Liver (tissue), 9 donors: Measurements from ENCODE around the gene GCKR. TPM values are rescaled to one million over a fixed set of nuclear protein-coding genes. Genes with fewer than 3 reads are reported as not detected.

Experiments used
- DNase-seq: peaks from one replicate; pipeline ENCODE4 v3.0.0-alpha.2; 2017; ENCODE audit warnings: low spot score
- H3K27ac ChIP-seq, 2 donors: one replicate each; pipeline ENCODE4 v1.7.0; 2013; ENCODE audit warnings: inconsistent platforms in 2 of 2, low read length in 2 of 2, control low read depth in 1 of 2, low read depth in 1 of 2, mild to moderate bottlenecking in 1 of 2
- H3K27me3 ChIP-seq, 4 donors: one replicate each; pipeline versions ENCODE4 v1.6.1 to v1.7.0; 2013; ENCODE audit warnings: low read length in 3 of 4, inconsistent platforms in 1 of 4, mild to moderate bottlenecking in 1 of 4, moderate library complexity in 1 of 4; ENCODE audit not compliant: control insufficient read depth in 4 of 4, insufficient read depth in 4 of 4
- H3K36me3 ChIP-seq, 4 donors: one replicate each; pipeline versions ENCODE4 v1.6.1 to v1.7.0; 2013; ENCODE audit warnings: low read length in 3 of 4, mild to moderate bottlenecking in 3 of 4, low read depth in 1 of 4, moderate library complexity in 1 of 4; ENCODE audit not compliant: control insufficient read depth in 4 of 4, insufficient read depth in 3 of 4
- H3K4me1 ChIP-seq, 4 donors: one replicate each; pipeline versions ENCODE4 v1.6.1 to v1.7.0; 2013; ENCODE audit warnings: low read length in 3 of 4, mild to moderate bottlenecking in 3 of 4, moderate library complexity in 1 of 4; ENCODE audit not compliant: control insufficient read depth in 4 of 4, insufficient read depth in 4 of 4
- H3K4me3 ChIP-seq, 3 donors: one replicate each; pipeline versions ENCODE4 v1.6.1 to v1.7.0; 2013; ENCODE audit warnings: low read length in 3 of 3, control low read depth in 1 of 3, low read depth in 1 of 3, mild to moderate bottlenecking in 1 of 3
- H3K9ac ChIP-seq, 2 donors: one replicate each; pipeline ENCODE4 v1.7.0; 2013; ENCODE audit warnings: low read length in 2 of 2, mild to moderate bottlenecking in 2 of 2, moderate library complexity in 2 of 2, control low read depth in 1 of 2, low read depth in 1 of 2
- H3K9me3 ChIP-seq, 4 donors: one replicate each; pipeline versions ENCODE4 v1.6.1 to v1.7.0; 2013; ENCODE audit warnings: low read length in 3 of 4; ENCODE audit not compliant: control insufficient read depth in 4 of 4
- CTCF ChIP-seq: fragments of 150-350 bp; IDR thresholded peaks from 2 replicates; pipeline ENCODE4 v1.5.1; 2017; ENCODE audit warnings: improper control_type of control experiment, low read depth, low read length; ENCODE audit not compliant: missing input control
- FOXA1 ChIP-seq: IDR thresholded peaks from 2 replicates; pipeline ENCODE4 v1.6.1; 2016; ENCODE audit warnings: antibody characterized with exemption
- FOXA2 ChIP-seq: IDR thresholded peaks from 2 replicates; pipeline ENCODE4 v1.6.1; 2016; ENCODE audit warnings: antibody characterized with exemption
- GABPA ChIP-seq, 2 donors: IDR thresholded peaks in 1 of 2; conservative IDR thresholded peaks in 1 of 2; 2 replicates each; pipeline ENCODE4 v1.6.1; 2016; ENCODE audit warnings: antibody characterized with exemption in 2 of 2, mild to moderate bottlenecking in 1 of 2, moderate library complexity in 1 of 2
- HNF4A ChIP-seq, 2 donors: conservative IDR thresholded peaks; 2 replicates each; pipeline ENCODE4 v1.6.1; 2016; ENCODE audit warnings: antibody characterized with exemption in 2 of 2, mild to moderate bottlenecking in 2 of 2
- HNF4G ChIP-seq: IDR thresholded peaks from 2 replicates; pipeline ENCODE4 v1.6.1; 2016; ENCODE audit warnings: antibody characterized with exemption
- JUND ChIP-seq, 2 donors: IDR thresholded peaks; 2 replicates each; pipeline ENCODE4 v1.6.1; 2016; ENCODE audit warnings: antibody characterized with exemption in 2 of 2
- MAX ChIP-seq: IDR thresholded peaks from 2 replicates; pipeline ENCODE4 v1.6.1; 2016; ENCODE audit warnings: antibody characterized with exemption
- NR2F2 ChIP-seq: IDR thresholded peaks from 2 replicates; pipeline ENCODE4 v1.6.1; 2016; ENCODE audit warnings: antibody characterized with exemption
- RXRA ChIP-seq, 2 donors: IDR thresholded peaks; 2 replicates each; pipeline ENCODE4 v1.6.1; 2017 to 2018; ENCODE audit warnings: antibody characterized with exemption in 2 of 2, mild to moderate bottlenecking in 1 of 2
- TAF1 ChIP-seq: conservative IDR thresholded peaks from 2 replicates; pipeline ENCODE4 v1.6.1; 2016; ENCODE audit warnings: antibody characterized with exemption, mild to moderate bottlenecking
- YY1 ChIP-seq: IDR thresholded peaks from 2 replicates; pipeline ENCODE4 v1.6.1; 2016; ENCODE audit warnings: antibody characterized with exemption, mild to moderate bottlenecking
- ZBTB33 ChIP-seq: IDR thresholded peaks from 2 replicates; pipeline ENCODE4 v1.6.1; 2016; ENCODE audit warnings: antibody characterized with exemption
- WGBS: extraction: QIAGEN DNeasy Blood & Tissue Kit; methylation state at CpG from one replicate; pipeline ENCODE4 v1.1.7; 2013; 5-methylcytosine and 5-hydroxymethylcytosine counted together
- polyA plus RNA-seq, 2 donors: library from polyadenylated mRNA; stranded (reverse) in 1 of 2; unstranded in 1 of 2; fragments of 200-250 nt in 1 of 2; fragments of >200 nt in 1 of 2; fragmentation: Nextera tagmentation in 1 of 2; extraction: Ambion mirVana in 1 of 2; gene quantifications; one replicate each; pipeline versions ENCODE4 v1.2.1 to v1.2.3, GENCODE V29; 2013 to 2015
- total RNA-seq, 2 donors: library from RNA; depleted of rRNA; stranded (reverse); fragments of >200 nt; gene quantifications; one replicate each; pipeline ENCODE4 v1.2.3, GENCODE V29; 2014
- TF ChIP-seq, protein P1 (sequence below): IDR thresholded peaks from 2 replicates; pipeline ENCODE4 v1.6.1; 2016; ENCODE audit warnings: antibody characterized with exemption, mild to moderate bottlenecking
- donor health status: healthy.
- donor health status: healthy.
- donor health status: healthy.
- donor health status: healthy.
- donor health status: healthy.

The GCKR gene
- total and polyA plus RNA-seq, 4 donors: 9.6 to 173 (median 79.4) TPM

DNA sequence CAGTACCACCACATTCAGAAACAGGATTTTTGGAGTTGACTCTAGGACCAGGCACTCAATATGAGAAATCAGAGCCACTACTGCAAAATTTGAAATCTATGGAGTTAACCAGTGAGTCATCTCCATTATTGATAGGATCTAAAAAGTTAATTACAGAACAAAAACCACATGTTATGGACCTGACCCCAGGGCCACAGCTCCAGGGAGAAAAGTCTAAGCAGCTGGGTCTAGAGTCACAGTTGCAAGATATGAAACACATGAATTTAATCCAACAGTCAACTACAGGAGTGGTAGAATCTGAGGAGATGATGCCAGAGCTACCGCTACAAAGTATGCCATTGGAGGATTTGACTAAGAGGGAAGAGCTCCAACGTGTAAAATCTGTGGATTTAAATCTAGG lies 72.8 kb downstream of the GCKR start (continued):
- TF ChIP-seq, protein P1, sequence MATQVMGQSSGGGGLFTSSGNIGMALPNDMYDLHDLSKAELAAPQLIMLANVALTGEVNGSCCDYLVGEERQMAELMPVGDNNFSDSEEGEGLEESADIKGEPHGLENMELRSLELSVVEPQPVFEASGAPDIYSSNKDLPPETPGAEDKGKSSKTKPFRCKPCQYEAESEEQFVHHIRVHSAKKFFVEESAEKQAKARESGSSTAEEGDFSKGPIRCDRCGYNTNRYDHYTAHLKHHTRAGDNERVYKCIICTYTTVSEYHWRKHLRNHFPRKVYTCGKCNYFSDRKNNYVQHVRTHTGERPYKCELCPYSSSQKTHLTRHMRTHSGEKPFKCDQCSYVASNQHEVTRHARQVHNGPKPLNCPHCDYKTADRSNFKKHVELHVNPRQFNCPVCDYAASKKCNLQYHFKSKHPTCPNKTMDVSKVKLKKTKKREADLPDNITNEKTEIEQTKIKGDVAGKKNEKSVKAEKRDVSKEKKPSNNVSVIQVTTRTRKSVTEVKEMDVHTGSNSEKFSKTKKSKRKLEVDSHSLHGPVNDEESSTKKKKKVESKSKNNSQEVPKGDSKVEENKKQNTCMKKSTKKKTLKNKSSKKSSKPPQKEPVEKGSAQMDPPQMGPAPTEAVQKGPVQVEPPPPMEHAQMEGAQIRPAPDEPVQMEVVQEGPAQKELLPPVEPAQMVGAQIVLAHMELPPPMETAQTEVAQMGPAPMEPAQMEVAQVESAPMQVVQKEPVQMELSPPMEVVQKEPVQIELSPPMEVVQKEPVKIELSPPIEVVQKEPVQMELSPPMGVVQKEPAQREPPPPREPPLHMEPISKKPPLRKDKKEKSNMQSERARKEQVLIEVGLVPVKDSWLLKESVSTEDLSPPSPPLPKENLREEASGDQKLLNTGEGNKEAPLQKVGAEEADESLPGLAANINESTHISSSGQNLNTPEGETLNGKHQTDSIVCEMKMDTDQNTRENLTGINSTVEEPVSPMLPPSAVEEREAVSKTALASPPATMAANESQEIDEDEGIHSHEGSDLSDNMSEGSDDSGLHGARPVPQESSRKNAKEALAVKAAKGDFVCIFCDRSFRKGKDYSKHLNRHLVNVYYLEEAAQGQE: no peak
- TF ChIP-seq FOXA2: no peak
- TF ChIP-seq JUND (IDR thresholded peaks at IDR 0.05): no peak

GRCh38 chr2:27571197-27571596 lies 74.6 kb downstream of the GCKR start:
- no peaks in the 10 kb centered on the region for H3K36me3 ChIP-seq
- H3K9ac ChIP-seq: no peak overlapping the region
- H3K4me1 ChIP-seq: no peaks in the 10 kb centered on the region
- no peak overlapping the region for H3K27ac ChIP-seq
- H3K27me3 ChIP-seq: no peaks in the 10 kb centered on the region
- H3K9me3 ChIP-seq: peaks cover 14 to 36% (median 26%) of the 10 kb centered on the region in 4 donors
- DNase-seq: no peak
- 62% methylated on average over 3 of the region's 3 CpGs for WGBS
- H3K4me3 ChIP-seq: no peak overlapping the region
- TF ChIP-seq TAF1: no peak
- TF ChIP-seq HNF4A (conservative IDR thresholded peaks at IDR 0.05): no peak
- TF ChIP-seq GABPA (IDR thresholded peaks at IDR 0.05 in 1 of 2, conservative IDR thresholded peaks at IDR 0.05 in 1 of 2): no peak
- no peak for TF ChIP-seq ZBTB33
- TF ChIP-seq YY1: no peak
- TF ChIP-seq MAX: no peak
- no peak for TF ChIP-seq NR2F2
- TF ChIP-seq FOXA2: no peak
- TF ChIP-seq, protein P1: no peak
- TF ChIP-seq CTCF: no peak
- no peak for TF ChIP-seq JUND (IDR thresholded peaks at IDR 0.05)
- no peak for TF ChIP-seq FOXA1
- no peak for TF ChIP-seq RXRA (IDR thresholded peaks at IDR 0.05)
- no peak for TF ChIP-seq HNF4G
